VCaP (cell line): ENCODE data around the gene RPS27A.
A peak's percentile ranks its signal among the peaks of the same experiment; 100 is the strongest.
"Not testable (repeated sequence)": the region's sequence is repeated elsewhere in the genome, so short reads cannot be mapped to it uniquely, and the experiment has no call there.

ENCODE experiments used
- H3K27ac ChIP-seq: fragments of 450-650 bp; 2 replicates; pipeline ENCODE4 v1.5.1; 2017
- CTCF ChIP-seq: fragments of 450-650 bp; conservative IDR thresholded peaks from 2 replicates; pipeline ENCODE4 v1.5.1; 2017; ENCODE audit warnings: mild to moderate bottlenecking, moderate library complexity

RPS27A gene

GRCh38 chr2:55223958-55224760 is 8.3 kb upstream of the RPS27A start:
- peak overlapping the region; percentile 55; the same call in 1 of the 2 replicates for H3K27ac ChIP-seq
- no peak for TF ChIP-seq CTCF

- TF ChIP-seq CTCF, result no peak
- H3K27ac ChIP-seq, result no peak overlapping the region
These were observed 7.7 kb upstream of the RPS27A start for GRCh38 chr2:55224761-55225261.

- no peak for TF ChIP-seq CTCF
- H3K27ac ChIP-seq, result no peak overlapping the region
These were observed 6.9 kb upstream of the RPS27A start for GRCh38 chr2:55225481-55226020.

GRCh38 chr2:55227437-55228225 is 4.9 kb upstream of the RPS27A start:
- H3K27ac ChIP-seq, result not testable (repeated sequence)

DNA sequence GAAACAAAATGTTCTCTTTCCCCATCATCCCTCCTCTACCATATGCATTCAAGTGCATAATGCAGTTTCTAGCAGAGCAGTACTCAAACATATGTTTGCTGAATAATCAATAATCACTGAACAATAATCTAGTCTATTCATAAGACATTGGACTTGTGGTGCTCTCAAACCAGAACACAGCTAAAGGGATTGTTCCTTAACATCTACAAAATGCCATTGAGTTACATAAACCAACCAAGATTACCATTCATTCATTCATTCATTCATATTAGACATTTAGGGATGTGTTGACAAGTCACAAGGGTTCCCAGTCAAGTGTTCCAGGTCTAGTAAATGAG is 4.3 kb upstream of the RPS27A start:
- TF ChIP-seq CTCF, result no peak
- no peak overlapping the region for H3K27ac ChIP-seq

GRCh38 chr2:55229221-55229620 is 3.3 kb upstream of the RPS27A start:
- H3K27ac ChIP-seq, result no peak overlapping the region
- TF ChIP-seq CTCF, result no peak

- peak overlapping the region; percentile 92 for H3K27ac ChIP-seq
- no peak for TF ChIP-seq CTCF
These were observed 1.9 kb upstream of the RPS27A start for GRCh38 chr2:55230551-55230950.
